Gastrocnemius medialis (tissue), 4 donors: ENCODE measurements around the gene ATP6V0D1. TPM values are rescaled to one million over a fixed set of nuclear protein-coding genes. Genes with fewer than 3 reads are reported as not detected.
A peak's percentile ranks its signal among the peaks of the same experiment; 100 is the strongest.

ENCODE experiments used
- ATAC-seq, 2 donors: fragments of 150-250 bp; one replicate each; pipeline ENCODE4 v1.9.1; 2016
- DNase-seq, 2 donors: peaks; one replicate each; pipeline ENCODE4 v3.0.0-alpha.2; 2019
- H3K27ac ChIP-seq, 4 donors: fragments of 200-600 bp; sonication (generic); 1 replicate in 1 of 4; 2 replicates in 3 of 4; pipeline ENCODE4 v1.5.1; 2016 to 2018; ENCODE audit warnings: mild to moderate bottlenecking in 2 of 4, moderate library complexity in 1 of 4
- H3K27me3 ChIP-seq, 3 donors: fragments of 200-600 bp; sonication (generic) in 2 of 3; 1 replicate in 1 of 3; 2 replicates in 2 of 3; pipeline versions ENCODE4 v1.5.1 to v1.6.0; 2016 to 2019; ENCODE audit warnings: mild to moderate bottlenecking in 1 of 3, moderate library complexity in 1 of 3
- H3K36me3 ChIP-seq, 2 donors: fragments of 200-600 bp; sonication (generic) in 1 of 2; one replicate each; pipeline ENCODE4 v1.5.1; 2017 to 2018
- H3K4me1 ChIP-seq, 2 donors: fragments of 200-600 bp; sonication (generic) in 1 of 2; one replicate each; pipeline ENCODE4 v1.5.1; 2016 to 2017; ENCODE audit warnings: mild to moderate bottlenecking in 2 of 2
- H3K4me3 ChIP-seq, 4 donors: fragments of 200-600 bp; sonication (generic) in 3 of 4; 1 replicate in 1 of 4; 2 replicates in 3 of 4; pipeline ENCODE4 v1.5.1; 2016 to 2019; ENCODE audit warnings: mild to moderate bottlenecking in 2 of 4
- H3K9me3 ChIP-seq, 3 donors: fragments of 200-600 bp; sonication (generic) in 2 of 3; 1 replicate in 1 of 3; 2 replicates in 2 of 3; pipeline ENCODE4 v1.5.1; 2016 to 2019
- POLR2A ChIP-seq, 2 donors: fragments of 450-650 bp; IDR thresholded peaks; one replicate each; pipeline ENCODE4 v1.6.1; 2017; ENCODE audit warnings: antibody characterized with exemption in 2 of 2, mild to moderate bottlenecking in 2 of 2, moderate library complexity in 2 of 2
- in situ Hi-C, 4 donors: fragments of 200-750 bp; cut with MboI; loops; one replicate each; pipeline versions ENCODE4 v1.15.0 to v1.8.0; 2017; ENCODE audit warnings: low sequenced_read_pairs in 4 of 4
- intact Hi-C: fragments of 100-400 bp; cut with DNase I; formaldehyde crosslinking; loops from one replicate; pipeline ENCODE4 v1.15.1; 2023; ENCODE audit warnings: low total_unique reads
- total RNA-seq, 4 donors: library from RNA; depleted of rRNA; stranded (reverse); fragments of >200 nt; gene quantifications; one replicate each; pipeline versions ENCODE4 v1.1.0 to v1.2.3, GENCODE V29; 2016
- TF ChIP-seq, protein P1 (sequence below), 5 experiments: fragments of 450-650 bp in 3 of 5; fragments of 200-600 bp in 2 of 5; sonication (generic) in 2 of 5; IDR thresholded peaks in 4 of 5; conservative IDR thresholded peaks in 1 of 5; 1 replicate in 4 of 5; 2 replicates in 1 of 5; pipeline ENCODE4 v1.5.1; 2016 to 2019; ENCODE audit warnings: antibody characterized with exemption in 5 of 5, mild to moderate bottlenecking in 3 of 5, moderate library complexity in 3 of 5

ATP6V0D1 gene
- total RNA-seq, 4 donors from 2014 or later = 117 to 211 (median 157) TPM

- intact Hi-C loops (loop anchor here (5.0 kb wide), 1 partner anchor 523 kb away; no protein-coding TSS in a partner anchor), in situ Hi-C loops (loop anchor here in 1 of 4 donors (25.0 kb wide), 1 partner anchor 128 kb away; the partner anchor contains the start of gene CARMIL2)
- no peaks in the 10 kb centered on the region for H3K27me3 ChIP-seq
- DNase-seq (no peak), ATAC-seq (no peak)
- H3K9me3 ChIP-seq = no peaks in the 10 kb centered on the region
- TF ChIP-seq POLR2A (IDR thresholded peaks at IDR 0.05) = no peak
- TF ChIP-seq, protein P1, sequence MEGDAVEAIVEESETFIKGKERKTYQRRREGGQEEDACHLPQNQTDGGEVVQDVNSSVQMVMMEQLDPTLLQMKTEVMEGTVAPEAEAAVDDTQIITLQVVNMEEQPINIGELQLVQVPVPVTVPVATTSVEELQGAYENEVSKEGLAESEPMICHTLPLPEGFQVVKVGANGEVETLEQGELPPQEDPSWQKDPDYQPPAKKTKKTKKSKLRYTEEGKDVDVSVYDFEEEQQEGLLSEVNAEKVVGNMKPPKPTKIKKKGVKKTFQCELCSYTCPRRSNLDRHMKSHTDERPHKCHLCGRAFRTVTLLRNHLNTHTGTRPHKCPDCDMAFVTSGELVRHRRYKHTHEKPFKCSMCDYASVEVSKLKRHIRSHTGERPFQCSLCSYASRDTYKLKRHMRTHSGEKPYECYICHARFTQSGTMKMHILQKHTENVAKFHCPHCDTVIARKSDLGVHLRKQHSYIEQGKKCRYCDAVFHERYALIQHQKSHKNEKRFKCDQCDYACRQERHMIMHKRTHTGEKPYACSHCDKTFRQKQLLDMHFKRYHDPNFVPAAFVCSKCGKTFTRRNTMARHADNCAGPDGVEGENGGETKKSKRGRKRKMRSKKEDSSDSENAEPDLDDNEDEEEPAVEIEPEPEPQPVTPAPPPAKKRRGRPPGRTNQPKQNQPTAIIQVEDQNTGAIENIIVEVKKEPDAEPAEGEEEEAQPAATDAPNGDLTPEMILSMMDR (IDR thresholded peaks at IDR 0.05 in 4 of 5, conservative IDR thresholded peaks at IDR 0.05 in 1 of 5) = no peak
- no peak overlapping the region for H3K27ac ChIP-seq
- no peak overlapping the region for H3K4me3 ChIP-seq
- H3K4me1 ChIP-seq = peaks cover 0 to 4% of the 10 kb centered on the region in 2 donors
- no peaks in the 10 kb centered on the region for H3K36me3 ChIP-seq
Measured at GRCh38 chr16:67509016-67509415, 28.1 kb upstream of the ATP6V0D1 start.

DNA sequence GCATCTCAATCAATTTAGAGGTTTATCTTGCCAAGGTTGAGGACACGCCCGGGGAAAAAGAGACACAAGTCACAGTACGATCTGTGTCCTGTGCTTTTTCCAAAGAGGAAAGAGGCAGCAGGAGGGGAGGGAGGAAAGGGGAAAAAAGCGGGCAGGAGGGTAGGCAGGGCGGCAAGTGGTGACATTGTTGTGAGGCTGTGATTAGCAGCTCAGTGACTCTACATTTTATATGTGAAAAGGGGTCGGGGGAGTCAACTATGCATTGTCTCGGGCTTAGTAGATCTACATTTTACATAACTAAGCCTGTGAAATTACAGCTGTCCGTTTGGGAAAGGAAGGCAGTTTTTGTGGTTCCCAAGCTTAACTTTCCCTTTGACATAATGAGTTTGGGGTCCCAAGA, 25.5 kb upstream of the ATP6V0D1 start:
- TF ChIP-seq POLR2A (IDR thresholded peaks at IDR 0.05) = no peak
- TF ChIP-seq, protein P1 (IDR thresholded peaks at IDR 0.05 in 4 of 5, conservative IDR thresholded peaks at IDR 0.05 in 1 of 5) = no peak
- no peak for DNase-seq
- no peaks in the 10 kb centered on the region for H3K27me3 ChIP-seq
- H3K9me3 ChIP-seq = no peaks in the 10 kb centered on the region
- no peak overlapping the region for H3K27ac ChIP-seq
- peaks cover 0 to 4% of the 10 kb centered on the region in 2 donors for H3K4me1 ChIP-seq
- in situ Hi-C loops = loop anchor here in 1 of 4 donors (25.0 kb wide), 1 partner anchor 131 kb away; the partner anchor contains the start of gene CARMIL2
- no peaks in the 10 kb centered on the region for H3K36me3 ChIP-seq
- no peak overlapping the region for H3K4me3 ChIP-seq
- ATAC-seq = no peak
- intact Hi-C loops = loop anchor here (5.0 kb wide), 1 partner anchor 526 kb away; no protein-coding TSS in a partner anchor

DNA sequence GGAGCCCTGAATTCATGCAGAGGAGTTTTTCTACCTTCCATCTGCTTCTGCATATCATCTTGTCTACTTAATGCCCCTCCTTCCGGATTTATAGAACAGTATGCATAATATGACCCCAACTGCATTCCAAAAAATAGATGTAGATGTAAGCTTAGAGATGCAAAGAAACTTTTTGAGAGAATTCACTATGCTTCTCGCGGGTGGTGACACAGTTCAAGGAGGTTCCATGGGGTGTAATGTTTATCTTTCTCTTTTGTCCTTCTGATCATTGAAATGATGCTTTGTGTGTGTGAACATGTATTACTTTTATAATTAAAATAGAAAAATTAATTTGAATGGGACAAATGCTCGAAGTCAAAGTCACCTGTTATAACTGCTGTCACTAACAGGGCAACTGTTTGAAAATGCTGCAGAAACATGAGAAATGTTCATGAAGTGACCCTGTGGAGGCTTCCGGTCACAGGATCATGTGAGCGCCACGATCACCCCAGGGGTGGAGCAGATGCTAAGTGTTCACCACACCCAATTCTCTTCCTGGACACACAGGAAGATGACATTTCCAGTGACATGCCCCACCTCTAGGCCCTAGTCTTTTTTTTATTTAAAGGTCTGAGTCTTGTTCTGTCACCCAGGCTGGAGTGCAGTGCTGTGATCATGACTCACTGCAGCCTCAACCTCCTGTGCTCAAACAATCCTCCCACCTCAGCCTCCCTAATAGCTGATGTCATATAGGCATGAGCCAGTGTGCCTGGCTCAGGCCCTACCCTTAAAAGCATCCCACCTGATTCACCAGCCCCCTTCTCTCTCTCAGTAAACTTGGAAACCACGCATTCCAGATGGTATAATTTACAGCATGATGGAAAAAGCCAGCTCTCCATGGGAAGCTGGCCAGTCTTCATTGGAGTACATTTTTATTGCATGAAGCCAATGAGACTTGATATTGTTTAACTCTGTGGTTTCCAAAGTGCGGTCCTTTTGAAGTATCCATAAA, 23.4 kb upstream of the ATP6V0D1 start:
- H3K4me1 ChIP-seq = peaks cover 0 to 4% of the 10 kb centered on the region in 2 donors
- no peaks in the 10 kb centered on the region for H3K27me3 ChIP-seq
- H3K36me3 ChIP-seq = no peaks in the 10 kb centered on the region
- peak overlapping the region; percentile 49 to 69 (median 54) for H3K27ac ChIP-seq
- DNase-seq (peak in 1 of 2 donors; percentile 62), ATAC-seq (peak; percentile 61 to 66)
- H3K4me3 ChIP-seq = no peak overlapping the region
- intact Hi-C loops (loop anchor here (5.0 kb wide), 1 partner anchor 528 kb away; no protein-coding TSS in a partner anchor), in situ Hi-C loops (loop anchor here in 1 of 4 donors (25.0 kb wide), 1 partner anchor 133 kb away; the partner anchor contains the start of gene CARMIL2)
- no peak for TF ChIP-seq POLR2A (IDR thresholded peaks at IDR 0.05)
- TF ChIP-seq, protein P1 (IDR thresholded peaks at IDR 0.05 in 4 of 5, conservative IDR thresholded peaks at IDR 0.05 in 1 of 5) = no peak
- H3K9me3 ChIP-seq = no peaks in the 10 kb centered on the region

- TF ChIP-seq, protein P1 (IDR thresholded peaks at IDR 0.05 in 4 of 5, conservative IDR thresholded peaks at IDR 0.05 in 1 of 5) = no peak
- TF ChIP-seq POLR2A (IDR thresholded peaks at IDR 0.05) = no peak
- Histone ChIP-seq H3K4me1 (no peaks in the 10 kb centered on the region), H3K9me3 (no peaks in the 10 kb centered on the region), H3K27ac (peak overlapping the region in 2 of 4 donors; percentile 31 to 46), H3K27me3 (no peaks in the 10 kb centered on the region), H3K4me3 (no peak overlapping the region), H3K36me3 (no peaks in the 10 kb centered on the region)
- intact Hi-C loops = no loop called here
- in situ Hi-C loops = no loop called here
- ATAC-seq (peak; percentile 56 to 70), DNase-seq (peak in 1 of 2 donors; percentile 35)
Measured at GRCh38 chr16:67499106-67499505, 18.1 kb upstream of the ATP6V0D1 start.
